HCT116 (cell line): ENCODE data around the gene UCKL1. TPM values are rescaled to one million over a fixed set of nuclear protein-coding genes. Genes with fewer than 3 reads are reported as not detected.
A peak's percentile ranks its signal among the peaks of the same experiment; 100 is the strongest.

Source experiments
- ATAC-seq: fragments of 200-7000 bp; cut with Tn5 transposase; 2 replicates; pipeline ENCODE4 v1.9.1; 2020; ENCODE audit warnings: mild to moderate bottlenecking, moderate library complexity
- BruUV-seq: library from RNA; stranded (reverse); fragments of 400-500 nt; replicated peaks from 2 replicates; lab custom pipeline; 2021; lab: Mats Ljungman, UMichigan
- CTCF ChIA-PET: fragments of 300-600 bp; sonication (Branson Sonifier 250); formaldehyde crosslinking; loops from one replicate; lab custom pipeline; 2021; ENCODE audit warnings: antibody characterized with exemption; lab: Charles Lee
- POLR2A ChIA-PET: fragments of 300-600, 350-600 bp; sonication (Branson Sonifier 250); formaldehyde crosslinking; loops from one replicate; lab custom pipeline; 2021; ENCODE audit warnings: antibody characterized with exemption; lab: Charles Lee
- RAD21 ChIA-PET, 2 experiments: fragments of 300-600 bp; sonication (Branson Sonifier 250); formaldehyde crosslinking; loops; one replicate each; lab custom pipeline; 2023; ENCODE audit warnings: low total read pairs in 2 of 2; ENCODE audit not compliant: uncharacterized antibody in 2 of 2, unreplicated experiment in 2 of 2, low non-redundant PET in 1 of 2; lab: Charles Lee
- DNase-seq: peaks from one replicate; pipeline ENCODE4 v3.0.0-alpha.2; 2010; ENCODE audit warnings: low read depth, low spot score
- H2AFZ ChIP-seq: fragments of 200-600 bp; shearing (Covaris generic), sonication (generic); 2 replicates; pipeline ENCODE4 v1.6.1; 2017; ENCODE audit warnings: low read depth, mixed run types, mixed read lengths, antibody characterized with exemption, low read length; ENCODE audit not compliant: poor library complexity, severe bottlenecking
- H3K27ac ChIP-seq: 2 replicates; pipeline ENCODE4 v1.5.1; 2012; ENCODE audit warnings: low read depth, low read length
- H3K27me3 ChIP-seq: fragments of 200-600 bp; sonication (generic); 2 replicates; pipeline ENCODE4 v1.6.1; 2016; ENCODE audit warnings: mixed run types, low read length, mixed read lengths; ENCODE audit not compliant: insufficient read depth
- H3K36me3 ChIP-seq, 2 experiments: fragments of 200-500 bp in 1 of 2; fragments of 200-600 bp in 1 of 2; sonication (Bioruptor generic) in 1 of 2; sonication (generic) in 1 of 2; 2 replicates each; pipeline versions ENCODE4 v1.5.1 to v1.6.1; 2014 to 2016; ENCODE audit warnings: low read length in 2 of 2, inconsistent platforms in 1 of 2, mixed read lengths in 1 of 2, mixed run types in 1 of 2; ENCODE audit not compliant: insufficient read depth in 2 of 2, control insufficient read depth in 1 of 2
- H3K4me1 ChIP-seq, 2 experiments: fragments of 200-600 bp in 1 of 2; sonication (generic) in 1 of 2; 2 replicates each; pipeline versions ENCODE4 v1.5.1 to v1.6.1; 2012 to 2017; ENCODE audit warnings: low read length in 2 of 2, inconsistent platforms in 1 of 2, mild to moderate bottlenecking in 1 of 2, mixed read lengths in 1 of 2, mixed run types in 1 of 2, moderate library complexity in 1 of 2; ENCODE audit not compliant: insufficient read depth in 2 of 2, control insufficient read depth in 1 of 2
- H3K4me2 ChIP-seq: fragments of 200-600 bp; sonication (generic); 2 replicates; pipeline ENCODE4 v1.6.1; 2017; ENCODE audit warnings: mixed run types, low read length, mixed read lengths
- H3K4me3 ChIP-seq, 2 experiments: fragments of 200-600 bp in 1 of 2; sonication (generic) in 1 of 2; replicated peaks in 1 of 2; 2 replicates each; pipeline ENCODE4 v1.5.1; 2011 to 2016; ENCODE audit warnings: low read length in 2 of 2, control low read depth in 1 of 2, low read depth in 1 of 2, mild to moderate bottlenecking in 1 of 2, mixed read lengths in 1 of 2, mixed run types in 1 of 2
- H3K79me2 ChIP-seq: fragments of 200-600 bp; sonication (generic); 2 replicates; pipeline ENCODE4 v1.6.1; 2017; ENCODE audit warnings: mild to moderate bottlenecking, mixed run types, low read length, moderate library complexity, mixed read lengths; ENCODE audit not compliant: insufficient read depth
- H3K9ac ChIP-seq: fragments of 200-600 bp; sonication (generic); 2 replicates; pipeline ENCODE4 v1.6.1; 2016; ENCODE audit warnings: low read length, mixed read lengths
- H3K9me2 ChIP-seq: fragments of 200-600 bp; sonication (generic), shearing (Covaris generic); 2 replicates; pipeline ENCODE4 v1.6.1; 2017; ENCODE audit warnings: mixed run types, mild to moderate bottlenecking, moderate library complexity; ENCODE audit not compliant: insufficient read depth
- H3K9me3 ChIP-seq, 2 experiments: fragments of 200-500 bp in 1 of 2; fragments of 200-600 bp in 1 of 2; sonication (Bioruptor generic) in 1 of 2; sonication (generic) in 1 of 2; 2 replicates each; pipeline ENCODE4 v1.6.1; 2014 to 2017; ENCODE audit warnings: low read length in 2 of 2, mixed read lengths in 2 of 2, inconsistent platforms in 1 of 2, low read depth in 1 of 2, mild to moderate bottlenecking in 1 of 2, mixed run types in 1 of 2, moderate library complexity in 1 of 2; ENCODE audit not compliant: control insufficient read depth in 1 of 2, insufficient read depth in 1 of 2
- H4K20me1 ChIP-seq: fragments of 200-600 bp; sonication (generic), shearing (Covaris generic); 2 replicates; pipeline ENCODE4 v1.6.1; 2017; ENCODE audit warnings: mixed run types, mild to moderate bottlenecking, moderate library complexity; ENCODE audit not compliant: insufficient read depth
- CBX3 ChIP-seq: IDR thresholded peaks from 2 replicates; pipeline ENCODE4 v1.6.1; 2012; ENCODE audit warnings: low read depth
- EGR1 ChIP-seq: IDR thresholded peaks from 2 replicates; pipeline ENCODE4 v1.6.1; 2012; ENCODE audit warnings: low read depth
- EZH2 ChIP-seq: fragments of 200-600 bp; sonication (generic); IDR thresholded peaks from 2 replicates; pipeline ENCODE4 v1.6.1; 2017; ENCODE audit warnings: antibody characterized with exemption, mixed run types
- EZH2phosphoT487 ChIP-seq: fragments of 200-600 bp; IDR thresholded peaks from 2 replicates; pipeline ENCODE4 v1.6.1; 2018; ENCODE audit warnings: antibody characterized with exemption, borderline replicate concordance
- JUND ChIP-seq: IDR thresholded peaks from 2 replicates; pipeline ENCODE4 v1.6.1; 2012
- SP1 ChIP-seq: IDR thresholded peaks from 2 replicates; pipeline ENCODE4 v1.6.1; 2012; ENCODE audit warnings: low read depth
- TCF7L2 ChIP-seq: IDR thresholded peaks from 2 replicates; pipeline ENCODE4 v1.7.0; 2011; ENCODE audit warnings: borderline replicate concordance, inconsistent platforms; ENCODE audit not compliant: insufficient read depth, insufficient read length; ENCODE audit errors: extremely low read depth
- YY1 ChIP-seq: IDR thresholded peaks from 2 replicates; pipeline ENCODE4 v1.6.1; 2011; ENCODE audit warnings: low read length, low read depth, moderate library complexity, mild to moderate bottlenecking; ENCODE audit not compliant: insufficient replicate concordance; ENCODE audit errors: extremely low read depth
- intact Hi-C: fragments of 100-400 bp; cut with micrococcal nuclease; formaldehyde crosslinking; loops from 2 replicates; pipeline ENCODE4 v1.10.0; 2022
- total RNA-seq: library from RNA; stranded (reverse); gene quantifications from one replicate; pipeline ENCODE4 v1.2.1, GENCODE V29; 2021; ENCODE audit not compliant: unreplicated experiment
- TF ChIP-seq, protein P1 (sequence below): IDR thresholded peaks from 2 replicates; pipeline ENCODE4 v1.6.1; 2011; ENCODE audit warnings: mild to moderate bottlenecking, low read length, moderate library complexity; ENCODE audit not compliant: insufficient replicate concordance; ENCODE audit errors: extremely low read depth
- TF ChIP-seq, protein P2 (sequence below): IDR thresholded peaks from 2 replicates; pipeline ENCODE4 v1.6.1; 2012
- TF ChIP-seq, protein P3 (sequence below): IDR thresholded peaks from 2 replicates; pipeline ENCODE4 v1.6.1; 2012; ENCODE audit warnings: low read depth

UCKL1 gene
- total RNA-seq, 1 experiment from 2014 or later, result 54.2 TPM

DNA sequence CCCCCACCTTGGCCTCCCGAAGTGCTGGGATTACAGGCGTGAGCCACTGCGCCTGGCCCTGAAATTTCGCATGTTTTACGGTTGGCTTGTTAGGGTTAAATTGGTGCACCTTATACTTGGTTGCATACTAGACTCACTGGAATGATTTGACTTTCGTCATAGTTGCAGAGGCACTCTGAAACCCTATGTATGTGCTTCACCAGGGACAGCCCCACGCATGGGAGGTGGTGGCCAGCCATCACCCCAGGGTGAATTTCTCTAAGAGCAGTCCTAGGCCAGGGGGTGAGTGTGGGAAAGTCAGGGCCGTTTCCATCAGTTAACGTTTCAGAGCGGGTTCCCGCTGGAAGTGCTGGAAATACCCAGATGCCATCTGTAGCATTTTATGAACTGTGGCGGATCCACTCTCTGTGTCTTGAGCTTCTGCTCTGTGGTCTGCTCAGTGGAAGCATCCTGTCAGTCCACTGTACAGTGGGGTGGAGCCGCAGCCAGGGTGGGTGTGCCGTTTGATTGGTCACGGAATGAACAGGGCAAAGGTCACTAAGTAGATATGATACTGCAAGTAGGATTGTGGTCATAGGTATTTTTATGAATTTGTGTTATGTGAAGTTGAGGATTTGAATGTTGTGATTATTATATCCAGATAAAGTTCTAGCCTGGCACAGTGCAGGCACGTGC is 48.1 kb downstream of the UCKL1 start:
- ATAC-seq (peak; percentile 35; the same call in 1 of the 2 replicates), DNase-seq (no peak)
- no peak overlapping the region for H3K4me2 ChIP-seq
- ChIA-PET POLR2A (no interaction called here), CTCF (no interaction called here), RAD21 (no interaction called here)
- peaks cover 5% of the 10 kb centered on the region; the same call in 1 of the 2 replicates for H4K20me1 ChIP-seq
- H2AFZ ChIP-seq, result no peak overlapping the region
- H3K9me3 ChIP-seq, result no peaks in the 10 kb centered on the region
- H3K79me2 ChIP-seq, result peaks cover 98% of the 10 kb centered on the region
- no peak for TF ChIP-seq JUND
- H3K27me3 ChIP-seq, result no peaks in the 10 kb centered on the region
- no peaks in the 10 kb centered on the region for H3K36me3 ChIP-seq
- no peak overlapping the region for H3K27ac ChIP-seq
- no peaks in the 10 kb centered on the region for H3K9me2 ChIP-seq
- H3K9ac ChIP-seq, result no peak overlapping the region
- no peak overlapping the region for H3K4me3 ChIP-seq
- intact Hi-C loops, result no loop called here
- BruUV-seq, result no TSS peak
- H3K4me1 ChIP-seq, result peaks cover 16 to 50% of the 10 kb centered on the region in 2 experiments

DNA sequence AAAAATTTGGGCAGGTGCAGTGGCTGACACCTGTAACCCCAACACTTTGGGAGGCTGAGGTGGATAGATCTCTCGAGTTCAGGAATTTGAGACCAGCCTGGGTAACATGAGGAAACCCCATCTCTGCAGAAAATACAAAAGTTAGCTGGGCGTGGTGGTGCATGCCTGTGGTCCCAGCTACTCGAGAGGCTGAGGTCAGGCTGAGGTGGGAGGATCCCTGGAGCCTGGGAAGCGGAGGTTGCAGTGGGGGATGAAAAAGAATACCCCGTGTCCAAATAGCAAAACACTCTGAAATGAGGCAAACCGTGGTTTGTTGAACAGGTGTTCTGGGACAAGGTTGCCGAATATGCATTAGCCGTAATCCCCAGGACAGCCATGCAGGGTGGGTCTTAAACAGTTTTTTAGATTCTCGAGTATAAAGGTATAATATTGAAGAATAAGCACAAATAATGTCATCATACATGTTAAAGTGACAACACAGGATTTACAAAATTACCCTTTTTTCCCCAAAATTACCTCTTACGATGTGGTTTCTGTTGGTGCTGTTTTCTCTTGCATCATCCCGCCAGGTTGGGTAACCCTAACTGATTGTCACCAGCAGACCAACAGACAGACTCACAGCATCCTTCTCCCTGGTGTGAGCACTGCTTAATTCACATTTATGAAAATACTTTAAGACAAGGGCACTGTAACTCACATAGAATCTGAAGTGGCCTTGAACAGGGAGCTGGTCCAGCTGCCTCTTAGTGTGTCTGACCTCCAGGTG is 52.2 kb downstream of the UCKL1 start:
- H3K36me3 ChIP-seq, result no peaks in the 10 kb centered on the region
- H3K4me2 ChIP-seq, result peak overlapping the region; percentile 57
- intact Hi-C loops, result no loop called here
- TF ChIP-seq, protein P1, sequence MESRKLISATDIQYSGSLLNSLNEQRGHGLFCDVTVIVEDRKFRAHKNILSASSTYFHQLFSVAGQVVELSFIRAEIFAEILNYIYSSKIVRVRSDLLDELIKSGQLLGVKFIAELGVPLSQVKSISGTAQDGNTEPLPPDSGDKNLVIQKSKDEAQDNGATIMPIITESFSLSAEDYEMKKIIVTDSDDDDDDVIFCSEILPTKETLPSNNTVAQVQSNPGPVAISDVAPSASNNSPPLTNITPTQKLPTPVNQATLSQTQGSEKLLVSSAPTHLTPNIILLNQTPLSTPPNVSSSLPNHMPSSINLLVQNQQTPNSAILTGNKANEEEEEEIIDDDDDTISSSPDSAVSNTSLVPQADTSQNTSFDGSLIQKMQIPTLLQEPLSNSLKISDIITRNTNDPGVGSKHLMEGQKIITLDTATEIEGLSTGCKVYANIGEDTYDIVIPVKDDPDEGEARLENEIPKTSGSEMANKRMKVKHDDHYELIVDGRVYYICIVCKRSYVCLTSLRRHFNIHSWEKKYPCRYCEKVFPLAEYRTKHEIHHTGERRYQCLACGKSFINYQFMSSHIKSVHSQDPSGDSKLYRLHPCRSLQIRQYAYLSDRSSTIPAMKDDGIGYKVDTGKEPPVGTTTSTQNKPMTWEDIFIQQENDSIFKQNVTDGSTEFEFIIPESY, result no peak
- TF ChIP-seq YY1 (no peak), EZH2phosphoT487 (no peak), EGR1 (no peak), CBX3 (no peak), EZH2 (no peak), SP1 (no peak), JUND (no peak), TCF7L2 (no peak)
- TF ChIP-seq, protein P2, sequence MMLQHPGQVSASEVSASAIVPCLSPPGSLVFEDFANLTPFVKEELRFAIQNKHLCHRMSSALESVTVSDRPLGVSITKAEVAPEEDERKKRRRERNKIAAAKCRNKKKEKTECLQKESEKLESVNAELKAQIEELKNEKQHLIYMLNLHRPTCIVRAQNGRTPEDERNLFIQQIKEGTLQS, result no peak
- TF ChIP-seq, protein P3, sequence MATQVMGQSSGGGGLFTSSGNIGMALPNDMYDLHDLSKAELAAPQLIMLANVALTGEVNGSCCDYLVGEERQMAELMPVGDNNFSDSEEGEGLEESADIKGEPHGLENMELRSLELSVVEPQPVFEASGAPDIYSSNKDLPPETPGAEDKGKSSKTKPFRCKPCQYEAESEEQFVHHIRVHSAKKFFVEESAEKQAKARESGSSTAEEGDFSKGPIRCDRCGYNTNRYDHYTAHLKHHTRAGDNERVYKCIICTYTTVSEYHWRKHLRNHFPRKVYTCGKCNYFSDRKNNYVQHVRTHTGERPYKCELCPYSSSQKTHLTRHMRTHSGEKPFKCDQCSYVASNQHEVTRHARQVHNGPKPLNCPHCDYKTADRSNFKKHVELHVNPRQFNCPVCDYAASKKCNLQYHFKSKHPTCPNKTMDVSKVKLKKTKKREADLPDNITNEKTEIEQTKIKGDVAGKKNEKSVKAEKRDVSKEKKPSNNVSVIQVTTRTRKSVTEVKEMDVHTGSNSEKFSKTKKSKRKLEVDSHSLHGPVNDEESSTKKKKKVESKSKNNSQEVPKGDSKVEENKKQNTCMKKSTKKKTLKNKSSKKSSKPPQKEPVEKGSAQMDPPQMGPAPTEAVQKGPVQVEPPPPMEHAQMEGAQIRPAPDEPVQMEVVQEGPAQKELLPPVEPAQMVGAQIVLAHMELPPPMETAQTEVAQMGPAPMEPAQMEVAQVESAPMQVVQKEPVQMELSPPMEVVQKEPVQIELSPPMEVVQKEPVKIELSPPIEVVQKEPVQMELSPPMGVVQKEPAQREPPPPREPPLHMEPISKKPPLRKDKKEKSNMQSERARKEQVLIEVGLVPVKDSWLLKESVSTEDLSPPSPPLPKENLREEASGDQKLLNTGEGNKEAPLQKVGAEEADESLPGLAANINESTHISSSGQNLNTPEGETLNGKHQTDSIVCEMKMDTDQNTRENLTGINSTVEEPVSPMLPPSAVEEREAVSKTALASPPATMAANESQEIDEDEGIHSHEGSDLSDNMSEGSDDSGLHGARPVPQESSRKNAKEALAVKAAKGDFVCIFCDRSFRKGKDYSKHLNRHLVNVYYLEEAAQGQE, result no peak
- H3K9me3 ChIP-seq, result no peaks in the 10 kb centered on the region
- BruUV-seq, result no TSS peak
- ChIA-PET CTCF (no interaction called here), POLR2A (no interaction called here), RAD21 (no interaction called here)
- no peaks in the 10 kb centered on the region for H3K9me2 ChIP-seq
- H4K20me1 ChIP-seq, result peaks cover 6% of the 10 kb centered on the region; the same call in 1 of the 2 replicates
- peak overlapping the region; percentile 42; the same call in 1 of the 2 replicates for H3K9ac ChIP-seq
- H2AFZ ChIP-seq, result no peak overlapping the region
- no peak for DNase-seq
- H3K27ac ChIP-seq, result peak overlapping the region; percentile 73; the same call in 1 of the 2 replicates
- H3K4me1 ChIP-seq, result peaks cover 26 to 67% of the 10 kb centered on the region in 2 experiments
- no peak for ATAC-seq
- H3K4me3 ChIP-seq, result no peak overlapping the region
- H3K79me2 ChIP-seq, result peaks cover 92% of the 10 kb centered on the region
- H3K27me3 ChIP-seq, result no peaks in the 10 kb centered on the region
